Epithelial cell of umbilical artery (primary cell): ENCODE data around the gene PHF2. TPM values are rescaled to one million over a fixed set of nuclear protein-coding genes. Genes with fewer than 3 reads are reported as not detected.

Source experiments
- total RNA-seq: library from RNA; depleted of rRNA; stranded (reverse); fragments of >200 nt; gene quantifications from 2 replicates; pipeline ENCODE4 v1.2.3, GENCODE V29; 2014

Gene PHF2
- 9.4 and 10.0 TPM in 2 replicates for total RNA-seq

GRCh38 chr9:93576258-93577077 is at the start of gene PHF2:
TSS of gene PHF2 (plus strand) at chr9:93576584. CDS start at chr9:93576774, 190 bp downstream.

Other genes with a start within 250 kb of the PHF2 start
- 66.3 and 69.6 TPM in 2 replicates for gene FAM120A, start 124.9 kb upstream of the PHF2 start, total RNA-seq
- gene FAM120AOS, start 123.0 kb upstream of the PHF2 start, total RNA-seq: 29.8 and 35.4 TPM in 2 replicates